ENCODE results near the gene BFSP2.

GRCh38 chr3:133367403-133367802 lies 32.5 kb upstream of the BFSP2 start:
- TF ChIP-seq CTCF (IDR thresholded peaks at IDR 0.05; ENCODE audit: extremely low read depth in 1 of 2, insufficient read depth in 1 of 2, low read depth in 1 of 2, low read length in 2 of 2): no peak
- no peak for TF ChIP-seq EZH2 (IDR thresholded peaks at IDR 0.05; ENCODE audit: borderline replicate concordance, low read depth, low read length, severe bottlenecking)
- no peak for TF ChIP-seq POLR2AphosphoS5 (IDR thresholded peaks at IDR 0.05; ENCODE audit: insufficient read depth, low read depth, low read length)
- TF ChIP-seq MAX (IDR thresholded peaks at IDR 0.05; ENCODE audit: insufficient read depth, insufficient read length): no peak
- no peak for TF ChIP-seq POLR2A (IDR thresholded peaks at IDR 0.05; ENCODE audit: low read depth, low read length)
- TF ChIP-seq MYC (IDR thresholded peaks at IDR 0.05; ENCODE audit: low read depth, low read length): no peak
- no peak for TF ChIP-seq GATA2 (IDR thresholded peaks at IDR 0.05; ENCODE audit: insufficient read depth, insufficient read length, low read depth, low read length)
- no peak for TF ChIP-seq FOS (IDR thresholded peaks at IDR 0.05; ENCODE audit: borderline replicate concordance, insufficient read depth, low read length)
- no peak for TF ChIP-seq JUN (IDR thresholded peaks at IDR 0.05; ENCODE audit: borderline replicate concordance, insufficient read depth, insufficient read length, low read depth)
